GM12878 (cell line): ENCODE data around the gene GNGT1.

ENCODE experiments used
- ASH2L ChIP-seq: fragments of 300-600, 200-600 bp; sonication (generic); IDR thresholded peaks from 2 replicates; pipeline ENCODE4 v1.6.1; 2017; ENCODE audit warnings: low read depth, mild to moderate bottlenecking, borderline replicate concordance
- CTCF ChIP-seq, 3 experiments: IDR thresholded peaks in 2 of 3; conservative IDR thresholded peaks in 1 of 3; 2 replicates each; pipeline ENCODE4 v1.5.1; 2011; ENCODE audit warnings: low read depth in 3 of 3, low read length in 3 of 3, mild to moderate bottlenecking in 3 of 3, control low read depth in 2 of 3, moderate library complexity in 2 of 3, inconsistent platforms in 1 of 3, mixed read lengths in 1 of 3; ENCODE audit not compliant: control insufficient read depth in 2 of 3, insufficient read depth in 1 of 3; ENCODE audit errors: extremely low read depth in 1 of 3
- EP300 ChIP-seq, 2 experiments: fragments of 150-350 bp in 1 of 2; IDR thresholded peaks; 2 replicates each; pipeline ENCODE4 v1.6.1; 2011 to 2012; ENCODE audit warnings: low read depth in 2 of 2, low read length in 2 of 2, borderline replicate concordance in 1 of 2, improper control_type of control experiment in 1 of 2, inconsistent platforms in 1 of 2; ENCODE audit not compliant: control insufficient read depth in 1 of 2
- EZH2 ChIP-seq: IDR thresholded peaks from 2 replicates; pipeline ENCODE4 v1.6.1; 2012; ENCODE audit warnings: low read depth, mild to moderate bottlenecking, control low read depth, inconsistent platforms, low read length, borderline replicate concordance; ENCODE audit not compliant: control insufficient read depth
- NR2C1 ChIP-seq: fragments of 450-650 bp; IDR thresholded peaks from 2 replicates; pipeline ENCODE4 v1.6.1; 2017; ENCODE audit warnings: antibody characterized with exemption, mild to moderate bottlenecking, moderate library complexity
- POLR2A ChIP-seq: IDR thresholded peaks from 2 replicates; pipeline ENCODE4 v1.6.1; 2011; ENCODE audit warnings: low read depth, mild to moderate bottlenecking, low read length
- RFX5 ChIP-seq: IDR thresholded peaks from 2 replicates; pipeline ENCODE4 v1.6.1; 2011; ENCODE audit warnings: low read depth, low read length, improper control_type of control experiment
- SREBF2 ChIP-seq: IDR thresholded peaks from 2 replicates; pipeline ENCODE4 v1.6.1; 2012; ENCODE audit warnings: mild to moderate bottlenecking, low read length
- TF ChIP-seq, protein P1 (sequence below): fragments of 450-650 bp; IDR thresholded peaks from 2 replicates; pipeline ENCODE4 v1.6.1; 2017; ENCODE audit warnings: mild to moderate bottlenecking, low read depth, inconsistent platforms; ENCODE audit not compliant: poor library complexity, severe bottlenecking

DNA sequence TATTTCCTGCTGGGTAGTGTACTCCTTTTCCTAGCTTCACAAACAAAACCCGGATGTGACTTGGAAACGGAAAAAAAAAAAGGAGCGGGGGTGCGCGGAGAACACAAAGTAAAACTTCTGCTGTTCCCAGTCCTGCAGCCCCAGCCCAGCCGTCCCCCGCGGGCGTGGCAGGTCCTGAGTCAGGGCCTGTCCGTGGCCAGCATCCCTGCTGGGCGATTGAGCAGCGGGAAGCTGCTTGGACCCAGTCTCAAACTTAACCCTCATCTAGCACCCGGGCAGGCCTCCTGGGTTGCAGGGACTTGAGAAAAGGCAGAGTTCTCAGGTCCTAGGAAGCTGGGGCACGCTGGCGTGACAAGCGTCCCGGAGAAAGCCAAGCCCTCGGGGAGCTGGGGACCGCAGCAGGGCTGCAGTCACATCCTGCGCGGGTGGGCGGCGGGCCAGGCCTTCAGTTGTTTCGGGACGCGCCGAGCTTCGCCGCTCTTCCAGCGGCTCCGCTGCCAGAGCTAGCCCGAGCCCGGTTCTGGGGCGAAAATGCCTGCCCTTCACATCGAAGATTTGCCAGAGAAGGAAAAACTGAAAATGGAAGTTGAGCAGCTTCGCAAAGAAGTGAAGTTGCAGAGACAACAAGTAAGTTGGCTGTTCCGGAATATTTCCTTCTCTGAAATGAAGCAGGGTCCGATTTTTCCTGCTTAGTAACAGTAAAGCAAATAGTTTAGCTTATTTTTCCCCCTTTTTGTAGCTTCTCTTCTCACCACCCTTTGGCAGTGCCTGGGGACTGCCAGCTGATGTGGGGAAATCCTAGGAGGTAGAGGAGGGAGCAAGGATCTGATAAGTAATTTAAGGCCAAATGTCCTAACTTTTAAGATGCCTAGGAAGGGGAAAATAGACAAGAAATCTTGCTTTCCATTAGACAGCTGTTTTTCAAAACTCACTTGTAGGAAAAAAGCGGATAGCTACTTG, 15.5 kb downstream of the GNGT1 start, which contains the start of gene GNG11:
- no peak for TF ChIP-seq POLR2A
- no peak for TF ChIP-seq SREBF2
- TF ChIP-seq EP300 (IDR thresholded peaks at IDR 0.05; ENCODE audit: borderline replicate concordance in 1 of 2, control insufficient read depth in 1 of 2, low read depth in 2 of 2, low read length in 2 of 2), result no peak
- TF ChIP-seq CTCF (IDR thresholded peaks at IDR 0.05 in 2 of 3, conservative IDR thresholded peaks at IDR 0.05 in 1 of 3; ENCODE audit: control insufficient read depth in 2 of 3, extremely low read depth in 1 of 3, insufficient read depth in 1 of 3, low read depth in 3 of 3, low read length in 3 of 3), result peak in 1 of 3 experiments; percentile 21; a peak in 1 of 6 replicates
- TF ChIP-seq, protein P1, sequence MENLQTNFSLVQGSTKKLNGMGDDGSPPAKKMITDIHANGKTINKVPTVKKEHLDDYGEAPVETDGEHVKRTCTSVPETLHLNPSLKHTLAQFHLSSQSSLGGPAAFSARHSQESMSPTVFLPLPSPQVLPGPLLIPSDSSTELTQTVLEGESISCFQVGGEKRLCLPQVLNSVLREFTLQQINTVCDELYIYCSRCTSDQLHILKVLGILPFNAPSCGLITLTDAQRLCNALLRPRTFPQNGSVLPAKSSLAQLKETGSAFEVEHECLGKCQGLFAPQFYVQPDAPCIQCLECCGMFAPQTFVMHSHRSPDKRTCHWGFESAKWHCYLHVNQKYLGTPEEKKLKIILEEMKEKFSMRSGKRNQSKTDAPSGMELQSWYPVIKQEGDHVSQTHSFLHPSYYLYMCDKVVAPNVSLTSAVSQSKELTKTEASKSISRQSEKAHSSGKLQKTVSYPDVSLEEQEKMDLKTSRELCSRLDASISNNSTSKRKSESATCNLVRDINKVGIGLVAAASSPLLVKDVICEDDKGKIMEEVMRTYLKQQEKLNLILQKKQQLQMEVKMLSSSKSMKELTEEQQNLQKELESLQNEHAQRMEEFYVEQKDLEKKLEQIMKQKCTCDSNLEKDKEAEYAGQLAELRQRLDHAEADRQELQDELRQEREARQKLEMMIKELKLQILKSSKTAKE, result no peak
- TF ChIP-seq RFX5, result no peak
- no peak for TF ChIP-seq EZH2
- TF ChIP-seq NR2C1, result no peak
- no peak for TF ChIP-seq ASH2L
